Occipital lobe (tissue), 2 donors: ENCODE results near the gene ATP2B2. TPM values are rescaled to one million over a fixed set of nuclear protein-coding genes. Genes with fewer than 3 reads are reported as not detected.

Source experiments
- DNase-seq: peaks from one replicate; lab custom pipeline; 2025; lab: John Stamatoyannopoulos, UW
- total RNA-seq: library from RNA; depleted of rRNA; stranded (reverse); fragments of >200 nt; gene quantifications from one replicate; pipeline ENCODE4 v1.2.3, GENCODE V29; 2014

Gene ATP2B2
- total RNA-seq, 1 donor from 2014 or later: 79.5 TPM

- no peak for DNase-seq
Measured at GRCh38 chr3:10347648-10348403, 157.6 kb downstream of the ATP2B2 start.

GRCh38 chr3:10345911-10346310 is 159.5 kb downstream of the ATP2B2 start:
- no peak for DNase-seq

- no peak for DNase-seq
Measured at GRCh38 chr3:10344944-10345575, 160.3 kb downstream of the ATP2B2 start.

- DNase-seq: no peak
Measured at GRCh38 chr3:10344147-10344943, 161.0 kb downstream of the ATP2B2 start.

GRCh38 chr3:10343526-10343925 is 161.9 kb downstream of the ATP2B2 start:
- no peak for DNase-seq

- no peak for DNase-seq
Measured at GRCh38 chr3:10342781-10343180, 162.6 kb downstream of the ATP2B2 start.

- no peak for DNase-seq
Measured at GRCh38 chr3:10341901-10342398, 163.4 kb downstream of the ATP2B2 start.

- DNase-seq: peak; percentile 27
Measured at GRCh38 chr3:10340476-10340875, 164.9 kb downstream of the ATP2B2 start.

GRCh38 chr3:10340046-10340445 is 165.3 kb downstream of the ATP2B2 start:
- DNase-seq: no peak

GRCh38 chr3:10339376-10339955 is 165.9 kb downstream of the ATP2B2 start:
- DNase-seq: no peak

GRCh38 chr3:10338591-10339353 is 166.6 kb downstream of the ATP2B2 start:
- no peak for DNase-seq

GRCh38 chr3:10338164-10338470 is 167.3 kb downstream of the ATP2B2 start:
- DNase-seq: no peak

GRCh38 chr3:10337323-10338163 is 167.8 kb downstream of the ATP2B2 start:
- no peak for DNase-seq

GRCh38 chr3:10336761-10337160 is 168.6 kb downstream of the ATP2B2 start:
- DNase-seq: no peak

GRCh38 chr3:10335871-10336622 is 169.3 kb downstream of the ATP2B2 start:
- DNase-seq: no peak

GRCh38 chr3:10335190-10335738 is 170.1 kb downstream of the ATP2B2 start:
- no peak for DNase-seq

- DNase-seq: peak; percentile 65
Measured at GRCh38 chr3:10334459-10334858, 170.9 kb downstream of the ATP2B2 start.

GRCh38 chr3:10334042-10334441 is 171.3 kb downstream of the ATP2B2 start:
- DNase-seq: no peak

- DNase-seq: no peak
Measured at GRCh38 chr3:10333349-10333650, 172.1 kb downstream of the ATP2B2 start.
